H9 (cell line): ENCODE data around the gene RNF113A. TPM values are rescaled to one million over a fixed set of nuclear protein-coding genes. Genes with fewer than 3 reads are reported as not detected.

ENCODE experiments used
- DNase-seq: peaks from one replicate; pipeline ENCODE4 v3.0.0-alpha.2; 2017
- H2AFZ ChIP-seq: one replicate; pipeline ENCODE4 v1.6.1; 2013; ENCODE audit warnings: mild to moderate bottlenecking, low read length, control low read depth, moderate library complexity
- H2AK5ac ChIP-seq: 2 replicates; pipeline ENCODE4 v1.6.1; 2013; ENCODE audit warnings: low read length, control low read depth, mixed read lengths; ENCODE audit not compliant: insufficient read length
- H2BK120ac ChIP-seq: one replicate; pipeline ENCODE4 v1.6.1; 2013; ENCODE audit warnings: low read depth, mild to moderate bottlenecking, low read length, control low read depth, inconsistent platforms; ENCODE audit not compliant: poor library complexity, severe bottlenecking
- H2BK12ac ChIP-seq: 2 replicates; pipeline ENCODE4 v1.6.1; 2013; ENCODE audit warnings: low read length, control low read depth, mixed read lengths, low read depth; ENCODE audit not compliant: insufficient read length
- H2BK15ac ChIP-seq: 2 replicates; pipeline ENCODE4 v1.6.1; 2013; ENCODE audit warnings: low read depth, low read length, control low read depth
- H2BK20ac ChIP-seq: one replicate; pipeline ENCODE4 v1.6.1; 2013; ENCODE audit warnings: low read depth, mild to moderate bottlenecking, low read length, control low read depth, inconsistent platforms; ENCODE audit not compliant: poor library complexity, severe bottlenecking
- H2BK5ac ChIP-seq: 2 replicates; pipeline ENCODE4 v1.6.1; 2013; ENCODE audit warnings: low read length, control low read depth, mixed read lengths; ENCODE audit not compliant: insufficient read length
- H3K14ac ChIP-seq: 2 replicates; pipeline ENCODE4 v1.6.1; 2013; ENCODE audit warnings: low read length, control low read depth; ENCODE audit not compliant: insufficient read depth
- H3K18ac ChIP-seq: 2 replicates; pipeline ENCODE4 v1.6.1; 2013; ENCODE audit warnings: low read depth, mild to moderate bottlenecking, mixed read lengths, low read length, control low read depth; ENCODE audit not compliant: insufficient read length
- H3K23ac ChIP-seq: 2 replicates; pipeline ENCODE4 v1.6.1; 2013; ENCODE audit warnings: low read length, control low read depth, mixed read lengths, low read depth; ENCODE audit not compliant: insufficient read length
- H3K23me2 ChIP-seq: 2 replicates; pipeline ENCODE4 v1.6.1; 2013; ENCODE audit warnings: low read depth, mild to moderate bottlenecking, mixed read lengths, low read length, control low read depth; ENCODE audit not compliant: insufficient read length, poor library complexity, severe bottlenecking
- H3K27ac ChIP-seq: 2 replicates; pipeline ENCODE4 v1.5.1; 2013; ENCODE audit warnings: low read length, control low read depth, mixed read lengths, low read depth; ENCODE audit not compliant: insufficient read length
- H3K27me3 ChIP-seq: 2 replicates; pipeline ENCODE4 v1.6.1; 2013; ENCODE audit warnings: low read length, control low read depth, inconsistent platforms; ENCODE audit not compliant: insufficient read depth
- H3K4ac ChIP-seq: 2 replicates; pipeline ENCODE4 v1.6.1; 2013; ENCODE audit warnings: low read depth, mild to moderate bottlenecking, control low read depth, inconsistent platforms, low read length, moderate library complexity
- H3K4me1 ChIP-seq: 2 replicates; pipeline ENCODE4 v1.6.1; 2013; ENCODE audit warnings: low read length, control low read depth, inconsistent platforms; ENCODE audit not compliant: insufficient read depth
- H3K4me2 ChIP-seq: 2 replicates; pipeline ENCODE4 v1.6.1; 2013; ENCODE audit warnings: low read length, control low read depth, mixed read lengths; ENCODE audit not compliant: insufficient read length, insufficient read depth
- H3K56ac ChIP-seq: 2 replicates; pipeline ENCODE4 v1.6.1; 2013; ENCODE audit warnings: low read depth, mild to moderate bottlenecking, mixed read lengths, low read length, control low read depth; ENCODE audit not compliant: insufficient read length
- H3K79me1 ChIP-seq: 2 replicates; pipeline ENCODE4 v1.6.1; 2013; ENCODE audit warnings: low read depth, mild to moderate bottlenecking, moderate library complexity, low read length, control low read depth, inconsistent platforms; ENCODE audit not compliant: insufficient read depth, poor library complexity, severe bottlenecking
- H3K79me2 ChIP-seq: 2 replicates; pipeline ENCODE4 v1.6.1; 2013; ENCODE audit warnings: low read length, control low read depth, inconsistent platforms; ENCODE audit not compliant: insufficient read depth
- H3K9ac ChIP-seq: 2 replicates; pipeline ENCODE4 v1.6.1; 2013; ENCODE audit warnings: low read length, control low read depth, mixed read lengths; ENCODE audit not compliant: insufficient read length; ENCODE audit errors: extremely low read depth
- H3K9me3 ChIP-seq: one replicate; pipeline ENCODE4 v1.6.1; 2013; ENCODE audit warnings: low read depth, low read length, inconsistent platforms; ENCODE audit not compliant: control insufficient read depth
- H3T11ph ChIP-seq: one replicate; pipeline ENCODE4 v1.6.1; 2013; ENCODE audit warnings: mild to moderate bottlenecking, low read length, control low read depth, inconsistent platforms
- H4K20me1 ChIP-seq: one replicate; pipeline ENCODE4 v1.6.1; 2013; ENCODE audit not compliant: control insufficient read depth, insufficient read length, insufficient read depth
- H4K5ac ChIP-seq: 2 replicates; pipeline ENCODE4 v1.6.1; 2013; ENCODE audit warnings: low read depth, mild to moderate bottlenecking, mixed read lengths, low read length, control low read depth; ENCODE audit not compliant: insufficient read length
- H4K8ac ChIP-seq: replicated peaks from 2 replicates; pipeline ENCODE4 v1.6.1; 2013; ENCODE audit warnings: low read length, control low read depth, mixed read lengths, low read depth; ENCODE audit not compliant: insufficient read length
- H4K91ac ChIP-seq: 2 replicates; pipeline ENCODE4 v1.6.1; 2013; ENCODE audit warnings: low read depth, mild to moderate bottlenecking, moderate library complexity, mixed read lengths, low read length, control low read depth; ENCODE audit not compliant: insufficient read length
- H3K27ac Mint-ChIP-seq, 3 experiments: 2 replicates in 2 of 3; 3 replicates in 1 of 3; pipeline ENCODE4 v1.8.0; 2020 to 2021; ENCODE audit warnings: mixed read lengths in 3 of 3, mild to moderate bottlenecking in 1 of 3, moderate library complexity in 1 of 3
- H3K27me3 Mint-ChIP-seq: 2 replicates; pipeline ENCODE4 v1.8.0; 2021; ENCODE audit warnings: low read depth, mild to moderate bottlenecking, moderate library complexity, mixed read lengths
- H3K36me3 Mint-ChIP-seq, 3 experiments: 2 replicates in 2 of 3; 3 replicates in 1 of 3; pipeline ENCODE4 v1.8.0; 2020 to 2021; ENCODE audit warnings: low read depth in 3 of 3, mixed read lengths in 3 of 3; ENCODE audit not compliant: insufficient read depth in 1 of 3
- H3K4me1 Mint-ChIP-seq, 2 experiments: 2 replicates each; pipeline ENCODE4 v1.8.0; 2020; ENCODE audit warnings: mixed read lengths in 2 of 2
- H3K4me3 Mint-ChIP-seq, 2 experiments: 2 replicates in 1 of 2; 3 replicates in 1 of 2; pipeline ENCODE4 v1.8.0; 2020 to 2021; ENCODE audit warnings: mild to moderate bottlenecking in 2 of 2, mixed read lengths in 2 of 2, moderate library complexity in 1 of 2
- H3K9me3 Mint-ChIP-seq, 2 experiments: 2 replicates in 1 of 2; 3 replicates in 1 of 2; pipeline ENCODE4 v1.8.0; 2020; ENCODE audit warnings: mild to moderate bottlenecking in 2 of 2, mixed read lengths in 2 of 2, moderate library complexity in 1 of 2
- WGBS: extraction: QIAGEN DNeasy Blood & Tissue Kit; methylation state at CpG from one replicate; pipeline ENCODE4 v1.1.7; 2013; ENCODE audit warnings: missing lambda C conversion rate, low lambda C conversion rate, mixed read lengths; ENCODE audit not compliant: insufficient read length; ENCODE audit errors: extremely low coverage; 5-methylcytosine and 5-hydroxymethylcytosine counted together
- total RNA-seq: library from RNA; stranded (reverse); gene quantifications from 2 replicates; pipeline ENCODE4 v1.2.1, GENCODE V29; 2021
- TF ChIP-seq, protein P1 (sequence below): fragments of 200-600 bp; sonication (generic); conservative IDR thresholded peaks from 3 replicates; pipeline ENCODE4 v1.8.0; 2021; ENCODE audit warnings: antibody characterized with exemption, mild to moderate bottlenecking

The RNF113A gene
- total RNA-seq, 1 experiment from 2014 or later = 13.7 TPM

DNA sequence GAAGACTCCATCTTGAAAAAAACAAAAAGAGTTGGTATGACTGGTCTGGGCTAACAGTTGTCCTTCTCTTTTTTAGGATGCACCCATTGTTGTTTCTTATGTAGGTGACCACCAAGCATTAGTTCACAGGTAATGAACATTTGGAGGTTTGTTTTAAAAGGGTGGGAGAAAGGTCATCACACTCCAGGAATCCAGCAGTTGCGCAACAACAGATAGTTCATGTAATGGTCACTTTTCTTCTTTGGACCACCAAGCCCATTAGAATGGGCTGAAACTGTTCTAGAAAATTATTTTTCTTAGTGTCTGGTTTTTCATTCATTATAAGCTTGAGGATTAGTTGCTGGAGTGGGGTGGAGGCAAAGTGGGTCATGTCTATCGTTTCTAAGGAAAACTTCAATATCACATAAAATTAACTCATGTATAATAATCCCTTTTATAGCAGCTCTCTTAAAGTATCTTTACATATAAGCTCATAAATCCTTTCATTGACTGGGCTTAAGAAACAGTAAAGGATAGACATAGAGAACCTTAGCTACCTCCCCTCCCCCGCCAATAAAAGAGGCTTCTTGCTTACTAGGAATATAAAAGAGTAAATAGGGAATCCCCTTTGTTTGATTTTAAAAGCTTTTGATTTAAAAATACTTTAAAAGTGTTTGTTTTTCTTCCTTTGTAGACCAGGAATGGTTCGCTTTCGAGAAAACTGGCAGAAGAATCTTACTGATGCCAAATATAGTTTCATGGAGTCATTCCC is 48.5 kb upstream of the RNF113A start:
- Histone ChIP-seq H4K8ac (no peak overlapping the region), H2AK5ac (no peak overlapping the region), H3K56ac (no peak overlapping the region), H3K79me2 (no peaks in the 10 kb centered on the region), H3K18ac (no peak overlapping the region), H2BK5ac (no peak overlapping the region), H2BK20ac (no peak overlapping the region), H3K4ac (no peak overlapping the region), H4K91ac (no peak overlapping the region), H3K27ac (no peak overlapping the region), H3K4me1 (no peaks in the 10 kb centered on the region), H3K23ac (no peak overlapping the region), H3K4me2 (no peak overlapping the region), H2BK12ac (no peak overlapping the region), H4K5ac (no peak overlapping the region), H3K79me1 (no peaks in the 10 kb centered on the region), H2BK15ac (no peak overlapping the region), H3K9ac (no peak overlapping the region), H3K9me3 (peaks cover 7% of the 10 kb centered on the region), H3K23me2 (no peaks in the 10 kb centered on the region), H2AFZ (no peak overlapping the region), H3K14ac (no peak overlapping the region), H2BK120ac (no peak overlapping the region), H4K20me1 (no peaks in the 10 kb centered on the region), H3T11ph (no peak overlapping the region), H3K27me3 (no peaks in the 10 kb centered on the region)
- Mint-ChIP-seq H3K27ac (no peak overlapping the region), H3K9me3 (peaks cover 45 to 49% of the 10 kb centered on the region in 2 experiments), H3K4me3 (no peak overlapping the region), H3K36me3 (peaks cover 1 to 13% (median 3%) of the 10 kb centered on the region in 3 experiments; a peak in 5 of 7 replicates), H3K4me1 (no peaks in the 10 kb centered on the region), H3K27me3 (no peaks in the 10 kb centered on the region; the same call in 1 of the 2 replicates)
- no peak for DNase-seq
- TF ChIP-seq, protein P1, sequence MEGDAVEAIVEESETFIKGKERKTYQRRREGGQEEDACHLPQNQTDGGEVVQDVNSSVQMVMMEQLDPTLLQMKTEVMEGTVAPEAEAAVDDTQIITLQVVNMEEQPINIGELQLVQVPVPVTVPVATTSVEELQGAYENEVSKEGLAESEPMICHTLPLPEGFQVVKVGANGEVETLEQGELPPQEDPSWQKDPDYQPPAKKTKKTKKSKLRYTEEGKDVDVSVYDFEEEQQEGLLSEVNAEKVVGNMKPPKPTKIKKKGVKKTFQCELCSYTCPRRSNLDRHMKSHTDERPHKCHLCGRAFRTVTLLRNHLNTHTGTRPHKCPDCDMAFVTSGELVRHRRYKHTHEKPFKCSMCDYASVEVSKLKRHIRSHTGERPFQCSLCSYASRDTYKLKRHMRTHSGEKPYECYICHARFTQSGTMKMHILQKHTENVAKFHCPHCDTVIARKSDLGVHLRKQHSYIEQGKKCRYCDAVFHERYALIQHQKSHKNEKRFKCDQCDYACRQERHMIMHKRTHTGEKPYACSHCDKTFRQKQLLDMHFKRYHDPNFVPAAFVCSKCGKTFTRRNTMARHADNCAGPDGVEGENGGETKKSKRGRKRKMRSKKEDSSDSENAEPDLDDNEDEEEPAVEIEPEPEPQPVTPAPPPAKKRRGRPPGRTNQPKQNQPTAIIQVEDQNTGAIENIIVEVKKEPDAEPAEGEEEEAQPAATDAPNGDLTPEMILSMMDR = no peak
- WGBS = no CpG with 5 or more reads among the region's 5 CpGs
